HG03469 (cell line): ENCODE measurements around the gene TBC1D22A.

Experiments
- ATAC-seq: cut with Tn5 transposase; IDR thresholded peaks from one replicate; pipeline ENCODE4 v1.9.1; 2021; ENCODE audit warnings: mild to moderate bottlenecking, moderate library complexity, moderate number of reproducible peaks; ENCODE audit not compliant: unreplicated experiment

Gene TBC1D22A

DNA sequence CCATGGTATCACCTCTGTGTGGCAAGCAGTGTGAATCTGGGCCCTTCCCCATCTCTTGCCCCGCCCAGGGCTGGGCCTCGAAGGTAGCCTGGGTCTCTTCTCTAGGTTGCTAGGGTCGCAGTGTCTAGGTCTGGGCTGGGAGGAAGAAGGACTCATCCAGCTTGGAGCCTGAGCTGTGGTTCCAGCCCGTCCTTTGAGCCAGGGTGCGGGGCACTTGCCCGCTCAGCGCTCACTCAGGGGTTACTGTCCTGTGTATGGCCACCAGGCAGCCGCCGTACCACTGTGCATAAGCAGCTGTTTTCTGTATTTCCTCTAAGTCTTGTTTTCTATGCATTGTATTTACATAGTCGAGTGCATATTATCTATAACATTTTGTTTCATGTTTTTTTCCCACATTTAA, 160.9 kb downstream of the TBC1D22A start:
- no peak for ATAC-seq

DNA sequence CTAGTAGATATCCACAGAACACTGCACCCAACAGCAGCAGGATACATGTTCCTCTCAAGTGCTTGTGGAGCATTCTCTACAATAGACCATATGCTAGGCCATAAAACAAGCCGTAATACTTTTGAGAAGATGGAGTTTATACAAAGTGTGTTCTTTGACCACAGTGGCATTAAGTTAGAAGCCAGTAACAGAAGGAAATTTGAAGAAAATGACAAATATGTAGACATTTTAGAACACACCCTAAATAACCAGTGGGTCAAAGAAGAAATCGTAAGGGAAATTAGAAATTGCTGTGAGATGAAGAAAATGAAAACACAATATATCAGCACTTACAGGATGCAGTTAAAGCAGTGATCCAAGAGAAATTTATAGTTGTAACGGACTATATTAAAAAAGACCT, 163.4 kb downstream of the TBC1D22A start:
- no peak for ATAC-seq

DNA sequence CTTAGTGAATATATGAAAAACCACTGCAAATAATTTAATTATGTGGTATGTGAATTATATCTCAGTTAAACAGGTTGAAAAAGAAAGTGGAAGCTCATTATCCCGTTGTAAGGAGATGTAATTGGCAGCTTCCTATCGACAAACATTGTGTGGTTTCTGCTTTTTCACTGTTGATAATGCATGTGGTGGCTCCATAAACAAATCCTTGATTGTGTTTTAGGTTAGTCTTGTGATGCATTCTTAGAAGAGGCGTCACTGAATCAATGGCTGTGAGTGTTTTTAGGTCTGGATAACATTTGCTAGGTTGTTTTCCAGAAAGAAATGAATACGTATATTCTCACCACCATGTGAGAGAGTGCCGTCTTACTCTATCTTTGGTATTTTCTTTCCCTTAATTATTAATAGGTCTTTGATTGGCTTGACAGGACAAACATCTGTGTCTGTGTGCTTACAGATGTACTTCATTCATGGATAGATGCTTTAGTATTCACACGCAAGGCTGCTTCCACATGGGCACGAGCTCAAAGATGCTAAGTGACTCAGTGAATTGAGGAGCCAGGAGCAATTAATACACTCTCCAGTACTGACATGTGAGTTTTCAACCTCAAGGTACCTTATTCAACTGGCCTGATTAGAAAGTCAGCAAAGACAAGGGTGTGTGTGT, 166.7 kb downstream of the TBC1D22A start:
- ATAC-seq: no peak

DNA sequence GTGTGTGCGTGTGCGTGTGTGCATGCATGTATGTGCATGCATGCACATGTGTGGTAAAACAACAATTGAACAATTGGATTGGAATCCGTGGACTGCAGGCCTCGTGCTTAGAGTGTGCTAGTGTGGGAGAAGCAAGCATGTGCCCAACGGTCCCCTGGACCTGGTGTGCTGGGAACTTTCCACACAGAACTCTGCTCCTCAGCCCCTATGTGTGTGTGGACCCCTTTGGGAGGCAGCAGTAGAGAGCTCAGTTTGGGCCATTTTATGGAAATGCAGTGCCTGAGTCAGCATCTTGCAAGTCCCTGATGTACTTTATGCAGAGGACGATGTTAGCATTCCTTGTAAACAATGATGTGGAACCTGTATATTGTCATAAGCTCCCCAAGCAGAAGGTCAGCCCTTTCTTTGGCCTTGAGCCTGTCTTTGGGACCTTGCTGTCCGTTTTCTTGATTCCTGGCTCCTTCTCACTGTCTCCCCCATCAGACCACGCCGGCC, 167.3 kb downstream of the TBC1D22A start:
- ATAC-seq: no peak

- ATAC-seq: no peak
Observed at GRCh38 chr22:46931414-46931813, 169.0 kb downstream of the TBC1D22A start.

- ATAC-seq: no peak
Observed at GRCh38 chr22:46931881-46932280, 169.4 kb downstream of the TBC1D22A start.

- no peak for ATAC-seq
Observed at GRCh38 chr22:46933040-46933930, 170.8 kb downstream of the TBC1D22A start.

GRCh38 chr22:46934172-46934745, 171.8 kb downstream of the TBC1D22A start:
- no peak for ATAC-seq

GRCh38 chr22:46934746-46935491, 172.5 kb downstream of the TBC1D22A start:
- no peak for ATAC-seq

GRCh38 chr22:46935506-46936377, 173.3 kb downstream of the TBC1D22A start:
- ATAC-seq: no peak

DNA sequence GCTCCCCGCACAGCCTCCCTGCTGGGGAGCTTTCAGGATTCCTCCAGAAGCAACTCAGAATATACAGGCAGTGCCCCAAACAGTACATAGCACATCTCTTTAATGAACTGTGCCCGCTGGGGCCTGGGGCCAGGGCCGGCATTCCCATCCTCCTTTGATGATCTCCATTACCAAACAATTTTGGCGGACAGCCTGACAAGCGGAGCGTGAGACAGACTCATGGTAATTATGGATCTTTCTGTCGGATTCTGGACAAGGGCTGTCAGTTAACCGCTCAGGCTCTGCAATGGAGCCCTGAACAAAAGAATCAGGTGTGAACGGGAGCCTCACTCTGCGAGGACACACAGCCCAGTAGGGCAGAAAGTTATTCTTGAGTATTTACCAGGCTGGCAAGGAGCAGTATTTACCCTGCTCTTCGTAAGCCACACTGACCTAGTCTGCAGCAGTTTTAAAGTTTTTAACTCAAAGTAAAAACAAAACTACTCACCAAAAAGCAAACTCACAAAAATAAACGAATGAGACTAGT, 174.0 kb downstream of the TBC1D22A start:
- ATAC-seq: no peak

GRCh38 chr22:46937185-46937584, 174.7 kb downstream of the TBC1D22A start:
- no peak for ATAC-seq

GRCh38 chr22:46937939-46938338, 175.5 kb downstream of the TBC1D22A start:
- no peak for ATAC-seq

- ATAC-seq: no peak
Observed at GRCh38 chr22:46941968-46942798, 179.7 kb downstream of the TBC1D22A start.

- ATAC-seq: no peak
Observed at GRCh38 chr22:46942799-46943785, 180.6 kb downstream of the TBC1D22A start.

GRCh38 chr22:46945481-46945880, 183.0 kb downstream of the TBC1D22A start:
- no peak for ATAC-seq

GRCh38 chr22:46946383-46946962, 184.0 kb downstream of the TBC1D22A start:
- no peak for ATAC-seq
